Smooth muscle cell (in vitro differentiated cells): ENCODE results near the gene ZBTB7A. TPM values are rescaled to one million over a fixed set of nuclear protein-coding genes. Genes with fewer than 3 reads are reported as not detected.

Source experiments
- DNase-seq: peaks from one replicate; lab custom pipeline; 2025; ENCODE audit not compliant: unreplicated experiment; lab: John Stamatoyannopoulos, UW
- H2AFZ ChIP-seq: fragments of 200-600 bp; sonication (generic); 2 replicates; pipeline ENCODE4 v1.6.0; 2016; ENCODE audit warnings: antibody characterized with exemption, low read depth, mild to moderate bottlenecking
- H3F3A ChIP-seq: fragments of 200-600 bp; sonication (generic); 2 replicates; pipeline ENCODE4 v1.6.0; 2017; ENCODE audit warnings: antibody characterized with exemption, low read depth
- H3K27ac ChIP-seq: fragments of 200-600 bp; sonication (generic); 2 replicates; pipeline ENCODE4 v1.5.1; 2016; ENCODE audit warnings: low read depth, mild to moderate bottlenecking
- H3K27me3 ChIP-seq: fragments of 200-600 bp; sonication (generic); 2 replicates; pipeline ENCODE4 v1.6.1; 2016; ENCODE audit warnings: low read depth, mild to moderate bottlenecking
- H3K36me3 ChIP-seq: fragments of 200-600 bp; sonication (generic); 2 replicates; pipeline ENCODE4 v1.5.1; 2016; ENCODE audit warnings: low read depth
- H3K4me1 ChIP-seq: fragments of 200-600 bp; sonication (generic); 2 replicates; pipeline ENCODE4 v1.5.1; 2016; ENCODE audit warnings: low read depth
- H3K4me2 ChIP-seq: fragments of 200-600 bp; sonication (generic); 2 replicates; pipeline ENCODE4 v1.6.0; 2016; ENCODE audit warnings: mild to moderate bottlenecking
- H3K4me3 ChIP-seq: fragments of 200-600 bp; sonication (generic); 2 replicates; pipeline ENCODE4 v1.5.1; 2016; ENCODE audit warnings: mild to moderate bottlenecking
- H3K79me2 ChIP-seq: fragments of 200-600 bp; sonication (generic); 2 replicates; pipeline ENCODE4 v1.6.0; 2016; ENCODE audit warnings: low read depth, mild to moderate bottlenecking
- H3K9ac ChIP-seq: fragments of 200-600 bp; sonication (generic); 2 replicates; pipeline ENCODE4 v1.6.0; 2016; ENCODE audit warnings: low read depth
- H3K9me3 ChIP-seq: fragments of 200-600 bp; sonication (generic); replicated peaks from 2 replicates; pipeline ENCODE4 v1.5.1; 2016; ENCODE audit warnings: low read depth
- H4K20me1 ChIP-seq: fragments of 200-600 bp; sonication (generic); 2 replicates; pipeline ENCODE4 v1.6.0; 2016; ENCODE audit warnings: low read depth
- WGBS: methylation state at CpG from one replicate; pipeline ENCODE4 v1.1.7; 2016; ENCODE audit warnings: low lambda C conversion rate; 5-methylcytosine and 5-hydroxymethylcytosine counted together
- polyA plus RNA-seq: library from polyadenylated mRNA; unstranded; fragments of >200 nt; fragmentation: Nextera tagmentation; extraction: Ambion mirVana; gene quantifications from 2 replicates; pipeline ENCODE4 v1.2.1, GENCODE V29; 2016
- total RNA-seq: library from RNA; depleted of rRNA; stranded (reverse); fragments of >200 nt; gene quantifications from 2 replicates; pipeline ENCODE4 v1.2.3, GENCODE V29; 2014
- TF ChIP-seq, protein P1 (sequence below): fragments of 200-600 bp; sonication (generic); IDR thresholded peaks from 2 replicates; pipeline ENCODE4 v1.5.1; 2017; ENCODE audit warnings: borderline replicate concordance, mild to moderate bottlenecking, antibody characterized with exemption; ENCODE audit not compliant: insufficient read depth, poor library complexity, severe bottlenecking

ZBTB7A gene
- total and polyA plus RNA-seq, 2 experiments from 2014 or later: 13.3 to 36.0 TPM

DNA sequence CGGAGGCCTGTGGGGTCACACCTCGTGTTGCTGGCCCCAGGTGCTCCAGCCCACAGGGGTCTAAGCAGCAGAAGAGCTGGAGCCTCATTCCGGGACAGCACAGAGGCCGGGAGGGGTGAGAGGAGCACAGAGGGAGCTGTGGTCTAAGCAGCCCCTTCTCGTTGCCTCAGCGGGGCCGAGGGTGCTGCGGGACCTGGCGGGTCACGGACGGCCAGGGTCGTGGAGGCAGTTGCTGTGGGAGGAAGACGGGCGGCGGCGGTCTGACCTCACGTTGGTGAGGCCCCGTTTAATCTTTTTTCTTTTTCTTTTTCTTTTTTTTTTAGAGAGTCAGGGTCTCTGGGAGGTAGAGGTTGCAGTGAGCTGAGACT lies 37.5 kb downstream of the ZBTB7A start:
- Histone ChIP-seq H3K27ac (no peak overlapping the region), H3K4me3 (no peak overlapping the region), H3F3A (no peaks in the 10 kb centered on the region), H3K27me3 (no peaks in the 10 kb centered on the region), H3K4me1 (no peaks in the 10 kb centered on the region), H4K20me1 (peaks cover 7% of the 10 kb centered on the region), H3K79me2 (no peaks in the 10 kb centered on the region), H3K9me3 (no peaks in the 10 kb centered on the region), H3K9ac (no peak overlapping the region), H2AFZ (no peak overlapping the region), H3K36me3 (no peaks in the 10 kb centered on the region), H3K4me2 (no peak overlapping the region)
- DNase-seq: no peak
- TF ChIP-seq, protein P1, sequence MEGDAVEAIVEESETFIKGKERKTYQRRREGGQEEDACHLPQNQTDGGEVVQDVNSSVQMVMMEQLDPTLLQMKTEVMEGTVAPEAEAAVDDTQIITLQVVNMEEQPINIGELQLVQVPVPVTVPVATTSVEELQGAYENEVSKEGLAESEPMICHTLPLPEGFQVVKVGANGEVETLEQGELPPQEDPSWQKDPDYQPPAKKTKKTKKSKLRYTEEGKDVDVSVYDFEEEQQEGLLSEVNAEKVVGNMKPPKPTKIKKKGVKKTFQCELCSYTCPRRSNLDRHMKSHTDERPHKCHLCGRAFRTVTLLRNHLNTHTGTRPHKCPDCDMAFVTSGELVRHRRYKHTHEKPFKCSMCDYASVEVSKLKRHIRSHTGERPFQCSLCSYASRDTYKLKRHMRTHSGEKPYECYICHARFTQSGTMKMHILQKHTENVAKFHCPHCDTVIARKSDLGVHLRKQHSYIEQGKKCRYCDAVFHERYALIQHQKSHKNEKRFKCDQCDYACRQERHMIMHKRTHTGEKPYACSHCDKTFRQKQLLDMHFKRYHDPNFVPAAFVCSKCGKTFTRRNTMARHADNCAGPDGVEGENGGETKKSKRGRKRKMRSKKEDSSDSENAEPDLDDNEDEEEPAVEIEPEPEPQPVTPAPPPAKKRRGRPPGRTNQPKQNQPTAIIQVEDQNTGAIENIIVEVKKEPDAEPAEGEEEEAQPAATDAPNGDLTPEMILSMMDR: no peak
- 96% methylated on average over 18 of the region's 18 CpGs for WGBS

DNA sequence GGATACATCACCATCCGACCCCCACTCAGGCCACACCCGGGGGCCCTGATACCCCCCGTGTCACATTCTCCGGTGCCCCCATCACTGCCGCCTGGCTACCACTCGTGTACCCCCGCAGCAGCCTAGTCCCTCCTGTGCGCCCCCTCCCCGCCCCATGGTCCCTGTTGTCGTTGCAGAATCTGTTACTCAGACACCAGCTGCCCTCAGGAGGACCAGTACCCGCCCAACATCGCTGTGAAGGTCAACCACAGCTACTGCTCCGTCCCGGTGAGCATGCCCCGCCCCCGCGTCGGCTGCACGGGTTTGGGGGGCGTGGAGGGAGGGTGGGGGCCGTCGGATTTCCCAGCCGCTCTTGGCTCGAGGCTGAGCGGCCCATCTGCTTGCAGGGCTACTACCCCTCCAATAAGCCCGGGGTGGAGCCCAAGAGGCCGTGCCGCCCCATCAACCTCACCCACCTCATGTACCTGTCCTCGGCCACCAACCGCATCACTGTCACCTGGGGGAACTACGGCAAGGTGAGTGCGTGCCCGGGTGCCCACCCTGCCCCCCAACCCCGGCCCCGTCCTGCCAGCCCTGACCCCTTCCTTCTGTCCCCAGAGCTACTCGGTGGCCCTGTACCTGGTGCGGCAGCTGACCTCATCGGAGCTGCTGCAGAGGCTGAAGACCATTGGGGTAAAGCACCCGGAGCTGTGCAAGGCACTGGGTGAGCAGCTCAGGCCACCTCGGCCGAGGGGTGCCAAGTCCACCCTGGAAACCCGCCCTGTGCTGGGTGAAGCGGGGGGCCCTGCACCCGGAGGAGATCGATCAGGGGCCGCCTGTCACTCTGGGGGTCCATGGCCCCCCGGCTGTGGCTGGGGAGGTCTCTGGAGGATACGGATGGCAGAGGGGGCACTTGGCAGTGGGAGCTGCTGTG lies 38.1 kb downstream of the ZBTB7A start:
- H3K4me1 ChIP-seq: no peaks in the 10 kb centered on the region

DNA sequence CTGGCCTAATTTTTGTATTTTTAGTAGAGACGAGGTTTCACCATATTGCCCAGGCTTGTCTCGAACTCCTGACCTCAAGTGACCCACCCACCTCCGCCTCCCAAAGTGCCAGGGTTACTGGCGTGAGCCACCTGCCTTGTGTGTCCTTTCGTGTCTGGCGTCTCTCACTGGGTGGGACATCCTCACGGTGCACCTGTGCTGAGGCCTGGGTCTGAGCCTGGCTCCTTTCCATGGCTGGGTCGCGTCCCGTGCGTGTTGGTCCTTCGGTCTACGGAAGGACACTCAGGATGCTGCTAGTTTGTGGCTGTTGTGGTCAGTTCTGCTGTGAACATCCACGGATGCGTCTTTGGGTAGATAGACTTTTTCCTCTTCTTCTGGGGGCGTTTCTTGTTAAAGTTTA lies 39.6 kb downstream of the ZBTB7A start:
- peaks cover 16% of the 10 kb centered on the region for H4K20me1 ChIP-seq
- no peak for DNase-seq
- TF ChIP-seq, protein P1: no peak
- no peak overlapping the region for H3K4me2 ChIP-seq
- H3K4me3 ChIP-seq: no peak overlapping the region
- WGBS: 96% methylated on average over 16 of the region's 16 CpGs
- no peak overlapping the region for H3K9ac ChIP-seq
- no peak overlapping the region for H3K27ac ChIP-seq
- H2AFZ ChIP-seq: no peak overlapping the region
- no peaks in the 10 kb centered on the region for H3K9me3 ChIP-seq
- H3F3A ChIP-seq: no peaks in the 10 kb centered on the region
- no peaks in the 10 kb centered on the region for H3K36me3 ChIP-seq
- no peaks in the 10 kb centered on the region for H3K27me3 ChIP-seq
- H3K79me2 ChIP-seq: peaks cover 11% of the 10 kb centered on the region
- H3K4me1 ChIP-seq: no peaks in the 10 kb centered on the region

More for the DNA sequence above, 38.1 kb downstream of the ZBTB7A start:
- DNase-seq: no peak
- no peaks in the 10 kb centered on the region for H3F3A ChIP-seq
- no peak overlapping the region for H2AFZ ChIP-seq
- H3K79me2 ChIP-seq: no peaks in the 10 kb centered on the region
- peaks cover 9% of the 10 kb centered on the region for H4K20me1 ChIP-seq
- H3K9me3 ChIP-seq: no peaks in the 10 kb centered on the region
- no peaks in the 10 kb centered on the region for H3K36me3 ChIP-seq
- no peak overlapping the region for H3K4me2 ChIP-seq
- H3K27ac ChIP-seq: no peak overlapping the region
- 99% methylated on average over 47 of the region's 48 CpGs for WGBS
- no peak overlapping the region for H3K4me3 ChIP-seq
- no peaks in the 10 kb centered on the region for H3K27me3 ChIP-seq
- H3K9ac ChIP-seq: no peak overlapping the region
- TF ChIP-seq, protein P1: no peak
